OCI-LY3 (cell line): ENCODE measurements around the gene KLHL6.

Source experiments
- CTCF ChIP-seq: fragments of 200-600, 300-600 bp; sonication (generic); IDR thresholded peaks from 2 replicates; pipeline ENCODE4 v1.5.1; 2014; ENCODE audit warnings: antibody characterized with exemption, low read length, low read depth
- EZH2phosphoT487 ChIP-seq: fragments of 200-600 bp; shearing (Covaris generic); IDR thresholded peaks from 2 replicates; pipeline ENCODE4 v1.6.1; 2018; ENCODE audit warnings: antibody characterized with exemption, mixed run types, low read depth

DNA sequence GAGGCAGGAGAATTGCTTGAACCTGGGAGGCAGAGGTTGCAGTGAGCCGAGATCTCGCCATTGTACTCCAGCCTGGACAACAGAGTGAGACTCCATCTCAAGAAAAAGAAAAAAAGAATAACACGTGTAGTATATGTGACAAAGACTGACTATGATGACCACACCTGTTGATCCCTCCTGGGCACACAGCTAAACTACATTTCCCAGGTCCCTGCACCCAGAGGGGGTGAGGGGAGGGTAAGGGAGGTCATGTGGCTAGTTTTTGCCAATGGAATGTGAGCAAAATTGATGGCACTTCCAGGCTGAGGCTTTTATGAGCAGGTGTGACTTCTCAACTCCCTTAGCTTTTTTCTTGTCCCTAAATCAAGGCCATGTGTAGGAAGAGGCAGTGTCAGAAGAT, 58.2 kb downstream of the KLHL6 start:
- TF ChIP-seq CTCF (no peak), EZH2phosphoT487 (no peak)
